Kidney epithelial cell (primary cell): ENCODE measurements around the gene HERPUD1. TPM values are rescaled to one million over a fixed set of nuclear protein-coding genes. Genes with fewer than 3 reads are reported as not detected.
"Not testable (repeated sequence)": the region's sequence is repeated elsewhere in the genome, so short reads cannot be mapped to it uniquely, and the experiment has no call there.

Source experiments
- DNase-seq: peaks from one replicate; pipeline ENCODE4 v3.0.0-alpha.2; 2010; ENCODE audit warnings: low read depth
- H3K27me3 ChIP-seq: 2 replicates; pipeline ENCODE4 v1.6.0; 2011; ENCODE audit warnings: low read length; ENCODE audit not compliant: control insufficient read depth, insufficient read depth
- H3K36me3 ChIP-seq: 2 replicates; pipeline ENCODE4 v1.5.1; 2011; ENCODE audit warnings: low read length; ENCODE audit not compliant: control insufficient read depth, insufficient read depth
- H3K4me3 ChIP-seq: 2 replicates; pipeline ENCODE4 v1.5.1; 2011; ENCODE audit warnings: low read depth, mild to moderate bottlenecking, control low read depth, low read length
- CTCF ChIP-seq: IDR thresholded peaks from 2 replicates; pipeline ENCODE4 v1.5.1; 2011; ENCODE audit warnings: mild to moderate bottlenecking, moderate library complexity, low read length, control low read depth, inconsistent platforms; ENCODE audit not compliant: insufficient read depth, poor library complexity, severe bottlenecking
- total RNA-seq: library from RNA; depleted of rRNA; stranded (reverse); fragments of >200 nt; gene quantifications from 2 replicates; pipeline ENCODE4 v1.2.3, GENCODE V29; 2015

The HERPUD1 gene
- total RNA-seq, 1 donor from 2014 or later, result 321 TPM

- Histone ChIP-seq H3K4me3 (peak overlapping the region; percentile 39), H3K27me3 (no peaks in the 10 kb centered on the region), H3K36me3 (no peaks in the 10 kb centered on the region)
- DNase-seq, result no peak
- TF ChIP-seq CTCF, result no peak
These were observed 561 bp upstream of the HERPUD1 start for GRCh38 chr16:56931271-56931891.

- H3K36me3 ChIP-seq, result peaks cover under 1% of the 10 kb centered on the region
These were observed 1.0 kb downstream of the HERPUD1 start for GRCh38 chr16:56932721-56933619.

GRCh38 chr16:56933828-56934598 lies 2.1 kb downstream of the HERPUD1 start:
- DNase-seq, result no peak
- Histone ChIP-seq H3K36me3 (peaks cover 6% of the 10 kb centered on the region), H3K4me3 (peak overlapping the region; percentile 99), H3K27me3 (no peaks in the 10 kb centered on the region)
- no peak for TF ChIP-seq CTCF

More at GRCh38 chr16:56932721-56933619, 1.0 kb downstream of the HERPUD1 start:
- no peaks in the 10 kb centered on the region for H3K27me3 ChIP-seq
- H3K4me3 ChIP-seq, result peak overlapping the region; percentile 99
- no peak for TF ChIP-seq CTCF
- no peak for DNase-seq

- H3K27me3 ChIP-seq, H3K36me3 ChIP-seq, DNase-seq: not testable (repeated sequence)
- H3K4me3 ChIP-seq, result peak overlapping the region; percentile 99
These were observed 2.7 kb downstream of the HERPUD1 start for GRCh38 chr16:56934599-56935145.

- Histone ChIP-seq H3K4me3 (peak overlapping the region; percentile 5), H3K36me3 (peaks cover 9% of the 10 kb centered on the region), H3K27me3 (no peaks in the 10 kb centered on the region)
- DNase-seq, result no peak
- no peak for TF ChIP-seq CTCF
These were observed 3.3 kb downstream of the HERPUD1 start for GRCh38 chr16:56935201-56935600.

GRCh38 chr16:56936491-56936890 lies 4.5 kb downstream of the HERPUD1 start:
- Histone ChIP-seq H3K36me3 (peaks cover 9% of the 10 kb centered on the region), H3K27me3 (no peaks in the 10 kb centered on the region), H3K4me3 (no peak overlapping the region)
- no peak for TF ChIP-seq CTCF
- DNase-seq, result no peak
